Measurements from ENCODE around the gene ARHGEF10L. TPM values are rescaled to one million over a fixed set of nuclear protein-coding genes. Genes with fewer than 3 reads are reported as not detected.
"Not testable (repeated sequence)": the region's sequence is repeated elsewhere in the genome, so short reads cannot be mapped to it uniquely, and the experiment has no call there.

The ARHGEF10L gene
- total and polyA plus RNA-seq, 3 experiments from 2014 or later: 0.24 to 0.26 TPM; not detected in 1

DNA sequence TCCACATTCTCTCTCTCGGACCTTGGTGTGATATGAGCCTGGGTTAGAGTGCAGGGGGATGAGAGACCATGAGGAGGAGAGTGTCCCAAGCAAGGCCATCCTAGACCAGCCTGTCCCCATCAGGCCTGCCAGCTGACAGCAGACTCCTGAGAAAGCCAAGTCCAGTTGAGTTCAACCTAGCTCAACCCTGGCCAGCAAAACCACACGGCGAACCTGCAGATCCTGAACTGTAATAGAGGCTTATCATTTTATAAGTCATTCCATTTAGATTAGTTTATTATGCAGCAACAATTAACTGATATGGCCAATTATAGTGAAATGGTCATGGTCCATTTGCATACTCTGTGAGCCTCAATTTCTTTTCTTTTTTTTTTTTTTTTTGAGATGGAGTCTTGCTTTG lies 36.4 kb upstream of the ARHGEF10L start:
- Mint-ChIP-seq H3K4me3 (no peak overlapping the region), H3K27ac (no peak overlapping the region), H3K27me3 (peaks cover 6 to 20% of the 10 kb centered on the region in 2 donors), H3K9me3 (peaks cover 0 to 2% (median 0%) of the 10 kb centered on the region in 5 donors), H3K4me1 (no peaks in the 10 kb centered on the region), H3K36me3 (no peaks in the 10 kb centered on the region)
- no peak overlapping the region for H3K4me3 ChIP-seq (ENCODE audit: low read length)
- H3K9me3 ChIP-seq (ENCODE audit: low read length): no peaks in the 10 kb centered on the region
- H3K36me3 ChIP-seq (ENCODE audit: insufficient read depth, low read length): no peaks in the 10 kb centered on the region
- DNase-seq: no peak
- no peak overlapping the region for H3K27ac ChIP-seq (ENCODE audit: low read depth, low read length)
- H3K4me1 ChIP-seq (ENCODE audit: insufficient read depth, low read length): no peaks in the 10 kb centered on the region
- H3K27me3 ChIP-seq (ENCODE audit: insufficient read depth, low read length, poor library complexity, severe bottlenecking): no peaks in the 10 kb centered on the region
- CTCF ChIA-PET: no interaction called here
- POLR2A ChIA-PET: no interaction called here

DNA sequence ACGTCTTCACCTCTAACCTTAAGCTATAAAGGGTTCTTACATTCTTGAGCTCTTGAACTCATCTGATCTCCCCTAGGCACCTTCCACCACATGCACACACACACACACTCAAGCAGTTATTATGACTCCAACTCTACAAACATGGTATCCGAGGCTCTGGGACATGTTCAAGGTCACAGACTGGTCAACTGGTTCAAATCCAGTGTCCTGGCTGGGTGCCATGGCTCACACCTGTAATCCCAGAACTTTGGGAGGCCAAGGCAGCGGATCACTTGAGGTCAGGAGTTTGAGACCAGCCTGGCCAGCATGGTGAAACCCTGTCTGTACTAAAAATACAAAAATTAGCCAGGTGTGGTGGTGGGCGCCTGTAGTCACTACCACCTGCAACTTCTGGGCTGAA lies 32.3 kb upstream of the ARHGEF10L start:
- H3K27ac ChIP-seq (ENCODE audit: low read depth, low read length); H3K4me3 ChIP-seq (ENCODE audit: low read length); H3K4me1 ChIP-seq (ENCODE audit: insufficient read depth, low read length); H3K9me3 Mint-ChIP-seq; H3K9me3 ChIP-seq (ENCODE audit: low read length); H3K36me3 Mint-ChIP-seq; H3K4me3 Mint-ChIP-seq; H3K4me1 Mint-ChIP-seq; DNase-seq; H3K27ac Mint-ChIP-seq; CTCF ChIA-PET; H3K36me3 ChIP-seq (ENCODE audit: insufficient read depth, low read length); H3K27me3 ChIP-seq (ENCODE audit: insufficient read depth, low read length, poor library complexity, severe bottlenecking): not testable (repeated sequence)
- POLR2A ChIA-PET: interaction anchor here (0.6 kb wide), 1 partner anchor 96 kb away, joined by 7 read pairs; no protein-coding TSS in a partner anchor
- H3K27me3 Mint-ChIP-seq: peaks cover 0 to 10% of the 10 kb centered on the region in 2 donors

- Histone ChIP-seq H3K27ac (ENCODE audit: low read depth, low read length) (no peak overlapping the region), H3K27me3 (ENCODE audit: insufficient read depth, low read length, poor library complexity, severe bottlenecking) (no peaks in the 10 kb centered on the region), H3K9me3 (ENCODE audit: low read length) (no peaks in the 10 kb centered on the region), H3K4me1 (ENCODE audit: insufficient read depth, low read length) (no peaks in the 10 kb centered on the region), H3K36me3 (ENCODE audit: insufficient read depth, low read length) (no peaks in the 10 kb centered on the region), H3K4me3 (ENCODE audit: low read length) (no peak overlapping the region)
- no peak for DNase-seq
- ChIA-PET CTCF (no interaction called here), POLR2A (no interaction called here)
- Mint-ChIP-seq H3K36me3 (no peaks in the 10 kb centered on the region), H3K27ac (no peak overlapping the region), H3K4me1 (no peaks in the 10 kb centered on the region), H3K9me3 (no peaks in the 10 kb centered on the region), H3K27me3 (peaks cover 0 to 3% of the 10 kb centered on the region in 2 donors), H3K4me3 (no peak overlapping the region)
These were observed 31.6 kb upstream of the ARHGEF10L start for GRCh38 chr1:17507915-17508314.

DNA sequence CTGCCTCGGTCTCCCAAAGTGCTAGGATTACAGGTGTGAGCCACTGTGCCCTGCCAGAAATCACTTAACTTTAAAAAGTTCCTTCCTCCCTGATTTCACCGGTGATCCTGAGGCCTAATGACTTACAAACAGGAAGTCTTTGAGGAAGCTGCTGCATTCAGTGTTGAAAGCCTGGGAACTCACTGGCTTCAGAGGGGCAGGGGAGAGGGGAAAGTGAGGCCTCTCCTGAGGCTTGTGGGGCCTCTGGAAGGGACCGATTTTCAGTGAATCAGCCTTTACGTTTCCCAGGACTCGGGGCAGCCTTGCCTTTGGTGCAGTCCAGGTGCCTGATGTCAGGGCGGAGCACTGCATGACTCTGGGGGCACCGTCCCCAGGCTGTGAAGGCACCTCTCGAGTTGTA lies 30.1 kb upstream of the ARHGEF10L start:
- Mint-ChIP-seq H3K27ac (no peak overlapping the region), H3K4me1 (no peaks in the 10 kb centered on the region), H3K36me3 (no peaks in the 10 kb centered on the region), H3K27me3 (peaks cover 0 to 7% of the 10 kb centered on the region in 2 donors), H3K9me3 (peaks cover 0 to 3% (median 0%) of the 10 kb centered on the region in 5 donors), H3K4me3 (no peak overlapping the region)
- Histone ChIP-seq H3K27me3 (ENCODE audit: insufficient read depth, low read length, poor library complexity, severe bottlenecking) (no peaks in the 10 kb centered on the region), H3K4me1 (ENCODE audit: insufficient read depth, low read length) (no peaks in the 10 kb centered on the region), H3K27ac (ENCODE audit: low read depth, low read length) (no peak overlapping the region), H3K36me3 (ENCODE audit: insufficient read depth, low read length) (no peaks in the 10 kb centered on the region), H3K9me3 (ENCODE audit: low read length) (no peaks in the 10 kb centered on the region), H3K4me3 (ENCODE audit: low read length) (no peak overlapping the region)
- DNase-seq: no peak
- POLR2A ChIA-PET: no interaction called here
- CTCF ChIA-PET: no interaction called here

- H3K36me3 Mint-ChIP-seq: no peaks in the 10 kb centered on the region
- no peak overlapping the region for H3K4me3 ChIP-seq (ENCODE audit: low read length)
- H3K27me3 Mint-ChIP-seq: peaks cover 0 to 11% of the 10 kb centered on the region in 2 donors
- ChIA-PET POLR2A (no interaction called here), CTCF (interaction anchor here (0.7 kb wide), 1 partner anchor 265 kb away, joined by 3 read pairs; no protein-coding TSS in a partner anchor)
- no peaks in the 10 kb centered on the region for H3K4me1 ChIP-seq (ENCODE audit: insufficient read depth, low read length)
- H3K27me3 ChIP-seq (ENCODE audit: insufficient read depth, low read length, poor library complexity, severe bottlenecking): no peaks in the 10 kb centered on the region
- no peaks in the 10 kb centered on the region for H3K9me3 ChIP-seq (ENCODE audit: low read length)
- H3K36me3 ChIP-seq (ENCODE audit: insufficient read depth, low read length): no peaks in the 10 kb centered on the region
- H3K27ac ChIP-seq (ENCODE audit: low read depth, low read length): no peak overlapping the region
- no peaks in the 10 kb centered on the region for H3K4me1 Mint-ChIP-seq
- H3K9me3 Mint-ChIP-seq: peaks cover 0 to 3% (median 0%) of the 10 kb centered on the region in 5 donors
- no peak overlapping the region for H3K4me3 Mint-ChIP-seq
- DNase-seq: no peak
- no peak overlapping the region for H3K27ac Mint-ChIP-seq
These were observed 29.4 kb upstream of the ARHGEF10L start for GRCh38 chr1:17510138-17510537.

- DNase-seq: no peak
- Mint-ChIP-seq H3K4me3 (no peak overlapping the region), H3K27me3 (peaks cover under 1 to 18% of the 10 kb centered on the region in 2 donors), H3K36me3 (no peaks in the 10 kb centered on the region), H3K4me1 (no peaks in the 10 kb centered on the region), H3K27ac (no peak overlapping the region), H3K9me3 (peaks cover 0 to 3% (median 0%) of the 10 kb centered on the region in 5 donors)
- ChIA-PET CTCF (interaction anchor here (0.7 kb wide), 1 partner anchor 33 kb away, joined by 3 read pairs; no protein-coding TSS in a partner anchor), POLR2A (no interaction called here)
- H3K36me3 ChIP-seq (ENCODE audit: insufficient read depth, low read length): no peaks in the 10 kb centered on the region
- H3K27me3 ChIP-seq (ENCODE audit: insufficient read depth, low read length, poor library complexity, severe bottlenecking): no peaks in the 10 kb centered on the region
- H3K27ac ChIP-seq (ENCODE audit: low read depth, low read length): no peak overlapping the region
- no peak overlapping the region for H3K4me3 ChIP-seq (ENCODE audit: low read length)
- H3K4me1 ChIP-seq (ENCODE audit: insufficient read depth, low read length): no peaks in the 10 kb centered on the region
- no peaks in the 10 kb centered on the region for H3K9me3 ChIP-seq (ENCODE audit: low read length)
These were observed 28.3 kb upstream of the ARHGEF10L start for GRCh38 chr1:17511188-17511587.

DNA sequence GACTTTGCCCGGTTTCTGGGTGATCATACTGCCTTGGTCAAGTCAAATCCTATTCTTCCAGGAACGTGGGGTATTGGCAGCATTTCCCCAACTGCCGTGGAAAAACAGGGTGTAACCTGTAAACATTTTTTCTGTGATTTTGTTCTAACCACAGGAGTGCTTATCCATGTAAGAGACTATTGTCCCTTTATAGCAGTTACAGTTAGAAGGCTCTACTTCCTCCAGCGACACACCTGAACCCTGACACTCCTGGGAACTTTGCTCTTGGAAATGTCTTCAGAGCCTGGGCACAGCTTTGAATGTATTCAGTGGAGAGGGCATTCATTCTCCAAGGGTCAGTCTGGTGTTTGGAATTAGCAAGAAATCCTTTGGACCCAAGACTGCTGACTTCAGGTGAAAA lies 26.4 kb upstream of the ARHGEF10L start:
- Mint-ChIP-seq H3K4me3 (no peak overlapping the region), H3K27ac (no peak overlapping the region), H3K27me3 (peaks cover 3 to 34% of the 10 kb centered on the region in 2 donors), H3K9me3 (peaks cover 0 to 3% (median 0%) of the 10 kb centered on the region in 5 donors), H3K36me3 (no peaks in the 10 kb centered on the region), H3K4me1 (no peaks in the 10 kb centered on the region)
- no peaks in the 10 kb centered on the region for H3K4me1 ChIP-seq (ENCODE audit: insufficient read depth, low read length)
- POLR2A ChIA-PET: no interaction called here
- no peak overlapping the region for H3K4me3 ChIP-seq (ENCODE audit: low read length)
- H3K27ac ChIP-seq (ENCODE audit: low read depth, low read length): no peak overlapping the region
- no peak for DNase-seq
- H3K9me3 ChIP-seq (ENCODE audit: low read length): no peaks in the 10 kb centered on the region
- no peaks in the 10 kb centered on the region for H3K36me3 ChIP-seq (ENCODE audit: insufficient read depth, low read length)
- no peaks in the 10 kb centered on the region for H3K27me3 ChIP-seq (ENCODE audit: insufficient read depth, low read length, poor library complexity, severe bottlenecking)
- CTCF ChIA-PET: no interaction called here

DNA sequence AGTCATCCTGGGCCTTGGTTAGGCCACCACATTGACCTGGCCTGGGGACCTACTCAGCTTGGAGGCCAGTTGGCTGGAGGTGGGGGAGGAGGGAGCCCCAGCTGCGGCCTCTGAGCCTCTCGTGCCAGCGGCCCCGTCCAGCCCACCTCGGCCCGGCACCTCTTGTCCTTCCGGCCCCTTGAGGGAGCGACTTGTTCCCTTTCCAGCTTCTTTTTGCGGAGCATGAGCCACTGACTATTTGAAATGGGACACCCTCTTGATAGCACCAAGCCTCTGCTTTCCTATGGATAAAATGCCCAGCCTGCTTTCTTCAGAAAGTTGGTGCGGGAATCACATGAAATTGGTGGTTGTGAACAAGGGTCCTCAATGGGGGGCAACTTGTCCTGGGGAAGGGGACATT lies 24.7 kb upstream of the ARHGEF10L start:
- DNase-seq: no peak
- Histone ChIP-seq H3K4me1 (ENCODE audit: insufficient read depth, low read length) (no peaks in the 10 kb centered on the region), H3K36me3 (ENCODE audit: insufficient read depth, low read length) (no peaks in the 10 kb centered on the region), H3K4me3 (ENCODE audit: low read length) (no peak overlapping the region), H3K27ac (ENCODE audit: low read depth, low read length) (no peak overlapping the region), H3K9me3 (ENCODE audit: low read length) (no peaks in the 10 kb centered on the region), H3K27me3 (ENCODE audit: insufficient read depth, low read length, poor library complexity, severe bottlenecking) (no peaks in the 10 kb centered on the region)
- no peaks in the 10 kb centered on the region for H3K36me3 Mint-ChIP-seq
- H3K27me3 Mint-ChIP-seq: peaks cover 7 to 36% of the 10 kb centered on the region in 2 donors
- H3K27ac Mint-ChIP-seq: no peak overlapping the region
- ChIA-PET CTCF (no interaction called here), POLR2A (no interaction called here)
- no peaks in the 10 kb centered on the region for H3K4me1 Mint-ChIP-seq
- peaks cover 0 to 3% (median 0%) of the 10 kb centered on the region in 5 donors for H3K9me3 Mint-ChIP-seq
- no peak overlapping the region for H3K4me3 Mint-ChIP-seq

- CTCF ChIA-PET: no interaction called here
- peaks cover 0 to 3% (median 0%) of the 10 kb centered on the region in 5 donors for H3K9me3 Mint-ChIP-seq
- POLR2A ChIA-PET: no interaction called here
These were observed 23.6 kb upstream of the ARHGEF10L start for GRCh38 chr1:17515902-17516301.

More at GRCh38 chr1:17515902-17516301, 23.6 kb upstream of the ARHGEF10L start:
- Mint-ChIP-seq H3K4me3 (no peak overlapping the region), H3K27me3 (peaks cover 11 to 44% of the 10 kb centered on the region in 2 donors), H3K4me1 (no peaks in the 10 kb centered on the region), H3K36me3 (no peaks in the 10 kb centered on the region), H3K27ac (no peak overlapping the region)
- H3K36me3 ChIP-seq (ENCODE audit: insufficient read depth, low read length): no peaks in the 10 kb centered on the region
- H3K27me3 ChIP-seq (ENCODE audit: insufficient read depth, low read length, poor library complexity, severe bottlenecking): no peaks in the 10 kb centered on the region
- H3K27ac ChIP-seq (ENCODE audit: low read depth, low read length): no peak overlapping the region
- no peak overlapping the region for H3K4me3 ChIP-seq (ENCODE audit: low read length)
- no peak for DNase-seq
- no peaks in the 10 kb centered on the region for H3K9me3 ChIP-seq (ENCODE audit: low read length)
- no peaks in the 10 kb centered on the region for H3K4me1 ChIP-seq (ENCODE audit: insufficient read depth, low read length)
